C4-2B (cell line): ENCODE results near the gene TBC1D9.

Experiments
- CTCF ChIP-seq: fragments of 450-650 bp; conservative IDR thresholded peaks from 2 replicates; pipeline ENCODE4 v1.5.1; 2017; ENCODE audit warnings: mild to moderate bottlenecking
- ZFX ChIP-seq: fragments of 450-650 bp; IDR thresholded peaks from 2 replicates; pipeline ENCODE4 v1.6.1; 2017

- TF ChIP-seq CTCF (no peak), ZFX (no peak)
Measured at GRCh38 chr4:140645196-140645595, 111.0 kb downstream of the TBC1D9 start.
